PC-3 (cell line): ENCODE measurements around the gene KLK13. TPM values are rescaled to one million over a fixed set of nuclear protein-coding genes. Genes with fewer than 3 reads are reported as not detected.

ENCODE experiments used
- ATAC-seq: fragments of 200-7000 bp; cut with Tn5 transposase; 2 replicates; pipeline ENCODE4 v1.9.1; 2020; ENCODE audit warnings: mild to moderate bottlenecking, moderate library complexity
- BruUV-seq: library from RNA; stranded (reverse); fragments of 400-500 nt; replicated peaks from 2 replicates; lab custom pipeline; 2021; lab: Mats Ljungman, UMichigan
- CTCF ChIA-PET: fragments of 300-600 bp; sonication (Branson Sonifier 250); formaldehyde crosslinking; loops from one replicate; lab custom pipeline; 2022; ENCODE audit warnings: antibody characterized with exemption; lab: Charles Lee
- POLR2A ChIA-PET: fragments of 300-600 bp; sonication (Branson Sonifier 250); formaldehyde crosslinking; loops from one replicate; lab custom pipeline; 2022; ENCODE audit warnings: antibody characterized with exemption; ENCODE audit not compliant: unreplicated experiment; lab: Charles Lee
- DNase-seq: peaks from one replicate; pipeline ENCODE4 v3.0.0-alpha.2; 2015
- H2AFZ ChIP-seq: fragments of 300-600 bp; sonication (generic); 2 replicates; pipeline ENCODE4 v1.6.0; 2016; ENCODE audit warnings: antibody characterized with exemption, low read length
- H3F3A ChIP-seq: fragments of 300-600 bp; sonication (generic); one replicate; pipeline ENCODE4 v1.6.0; 2017; ENCODE audit warnings: antibody characterized with exemption, low read length, control low read depth, mild to moderate bottlenecking; ENCODE audit not compliant: unreplicated experiment
- H3K27ac ChIP-seq: fragments of 300-600 bp; sonication (generic); 2 replicates; pipeline ENCODE4 v1.5.1; 2016; ENCODE audit warnings: mild to moderate bottlenecking, low read length
- H3K27me3 ChIP-seq: fragments of 300-600 bp; sonication (generic); 2 replicates; pipeline ENCODE4 v1.6.1; 2016; ENCODE audit warnings: low read length, mixed read lengths
- H3K36me3 ChIP-seq: fragments of 300-600 bp; sonication (generic); 2 replicates; pipeline ENCODE4 v1.6.1; 2016; ENCODE audit warnings: low read depth, mixed run types, low read length, mixed read lengths
- H3K4me1 ChIP-seq: fragments of 300-600 bp; sonication (generic); 2 replicates; pipeline ENCODE4 v1.5.1; 2016; ENCODE audit warnings: low read length; ENCODE audit not compliant: insufficient read depth
- H3K4me2 ChIP-seq: fragments of 300-600 bp; sonication (generic); 2 replicates; pipeline ENCODE4 v1.6.0; 2016; ENCODE audit warnings: low read length
- H3K4me3 ChIP-seq: fragments of 300-600 bp; sonication (generic); 2 replicates; pipeline ENCODE4 v1.5.1; 2016; ENCODE audit warnings: mild to moderate bottlenecking, low read length, mixed read lengths
- H3K79me2 ChIP-seq: fragments of 300-600 bp; sonication (generic); 2 replicates; pipeline ENCODE4 v1.6.1; 2017; ENCODE audit warnings: low read length, mixed read lengths
- H3K9ac ChIP-seq: fragments of 300-600 bp; sonication (generic); 2 replicates; pipeline ENCODE4 v1.6.0; 2016; ENCODE audit warnings: mild to moderate bottlenecking, low read length
- H3K9me2 ChIP-seq: fragments of 300-600 bp; sonication (generic); replicated peaks from 2 replicates; pipeline ENCODE4 v1.6.1; 2016; ENCODE audit warnings: mixed run types, low read length, mixed read lengths
- H3K9me3 ChIP-seq: fragments of 300-600 bp; sonication (generic); 2 replicates; pipeline ENCODE4 v1.6.1; 2016; ENCODE audit warnings: low read length, mixed read lengths
- H4K20me1 ChIP-seq: fragments of 300-600 bp; sonication (generic); 2 replicates; pipeline ENCODE4 v1.6.1; 2016; ENCODE audit warnings: low read length, mixed read lengths
- CTCF ChIP-seq: fragments of 300-600 bp; sonication (generic); conservative IDR thresholded peaks from 2 replicates; pipeline ENCODE4 v1.5.1; 2017; ENCODE audit warnings: antibody characterized with exemption, low read depth, mild to moderate bottlenecking, low read length
- EZH2 ChIP-seq: fragments of 300-600 bp; sonication (generic); IDR thresholded peaks from one replicate; pipeline ENCODE4 v1.6.1; 2017; ENCODE audit warnings: antibody characterized with exemption, mild to moderate bottlenecking, low read length; ENCODE audit not compliant: unreplicated experiment
- EZH2phosphoT487 ChIP-seq: fragments of 300-600 bp; sonication (generic); IDR thresholded peaks from 2 replicates; pipeline ENCODE4 v1.6.1; 2018; ENCODE audit warnings: mild to moderate bottlenecking, antibody characterized with exemption, low read length, borderline replicate concordance
- intact Hi-C: fragments of 100-400 bp; cut with micrococcal nuclease; formaldehyde crosslinking; loops from 2 replicates; pipeline ENCODE4 v1.9.0; 2023
- total RNA-seq: library from RNA; depleted of rRNA; stranded (reverse); fragments of >200 nt; gene quantifications from 2 replicates; pipeline ENCODE4 v1.2.3, GENCODE V29; 2014

Gene KLK13
- total RNA-seq, 1 experiment from 2014 or later = not detected

GRCh38 chr19:51096473-51097165, 31.7 kb upstream of the KLK13 start:
- no peak overlapping the region for H3K4me3 ChIP-seq
- H3K79me2 ChIP-seq = peaks cover 13% of the 10 kb centered on the region; the same call in 1 of the 2 replicates
- no peak overlapping the region for H2AFZ ChIP-seq
- TF ChIP-seq EZH2 = no peak
- TF ChIP-seq CTCF = peak; percentile 65
- ChIA-PET POLR2A (no interaction called here), CTCF (interaction anchor here (0.5 to 6.0 kb wide), 7 partner anchors 18 to 181 kb away, joined by 3 to 79 read pairs (median 6); partner anchors contain the start of gene KLK10)
- BruUV-seq = TSS peak; percentile 10
- H3K9me2 ChIP-seq = no peaks in the 10 kb centered on the region
- 0 out of 2 replicates have a peak, but pooled peaks cover 3% of the 10 kb centered on the region for H4K20me1 ChIP-seq
- DNase-seq (peak; percentile 47), ATAC-seq (no peak)
- no peak overlapping the region for H3K4me2 ChIP-seq
- peaks cover 3% of the 10 kb centered on the region; the same call in 1 of the 2 replicates for H3K36me3 ChIP-seq
- no peak overlapping the region for H3K9ac ChIP-seq
- no peaks in the 10 kb centered on the region for H3K27me3 ChIP-seq
- no peak overlapping the region for H3K27ac ChIP-seq
- H3K9me3 ChIP-seq = no peaks in the 10 kb centered on the region
- H3F3A ChIP-seq = peaks cover 4% of the 10 kb centered on the region
- peaks cover 33% of the 10 kb centered on the region for H3K4me1 ChIP-seq
- intact Hi-C loops = loop anchor here (1.0 kb wide), 1 partner anchor 167 kb away; no protein-coding TSS in a partner anchor

- intact Hi-C loops = loop anchor here (1.0 kb wide), 1 partner anchor 73 kb away; no protein-coding TSS in a partner anchor
- no TSS peak for BruUV-seq
- H3K79me2 ChIP-seq = peaks cover 4% of the 10 kb centered on the region; the same call in 1 of the 2 replicates
- no peaks in the 10 kb centered on the region for H3K27me3 ChIP-seq
- DNase-seq (peak; percentile 37), ATAC-seq (no peak)
- POLR2A ChIA-PET = no interaction called here
- H3K9me2 ChIP-seq = no peaks in the 10 kb centered on the region
- no peak overlapping the region for H3K4me3 ChIP-seq
- H3K4me2 ChIP-seq = no peak overlapping the region
- peaks cover 3% of the 10 kb centered on the region; the same call in 1 of the 2 replicates for H3K36me3 ChIP-seq
- H3F3A ChIP-seq = peaks cover 4% of the 10 kb centered on the region
- no peaks in the 10 kb centered on the region for H4K20me1 ChIP-seq
- H2AFZ ChIP-seq = no peak overlapping the region
- peaks cover 40% of the 10 kb centered on the region for H3K4me1 ChIP-seq
- CTCF ChIA-PET = interaction anchor here (0.7 to 6.0 kb wide), 3 partner anchors 74 to 344 kb away, joined by 4 to 79 read pairs (median 22); partner anchors contain the start of gene KLK10
- peak overlapping the region; percentile 48 for H3K9ac ChIP-seq
- H3K27ac ChIP-seq = peak overlapping the region; percentile 87
- TF ChIP-seq EZH2 (no peak), EZH2phosphoT487 (no peak), CTCF (peak; percentile 85)
- H3K9me3 ChIP-seq = no peaks in the 10 kb centered on the region
Measured at GRCh38 chr19:51094696-51095279, 29.9 kb upstream of the KLK13 start.
